Stimulated activated CD8-positive, alpha-beta memory T cell treated with anti-CD3 and anti-CD28 coated beads, Interleukin-15, amount 100 ng/mL, for 1 hour (primary cell): ENCODE measurements around the gene THSD7B.
"Not testable (repeated sequence)": the region's sequence is repeated elsewhere in the genome, so short reads cannot be mapped to it uniquely, and the experiment has no call there.

Experiments
- DNase-seq: peaks from one replicate; pipeline ENCODE4 v3.0.0-alpha.2; 2020; ENCODE audit warnings: low read depth

Gene THSD7B

GRCh38 chr2:137039482-137040152 lies 274.3 kb downstream of the THSD7B start:
- DNase-seq = no peak

GRCh38 chr2:137047369-137047768 lies 282.0 kb downstream of the THSD7B start:
- no peak for DNase-seq

- no peak for DNase-seq
Observed at GRCh38 chr2:137048455-137048854, 283.1 kb downstream of the THSD7B start.

- no peak for DNase-seq
Observed at GRCh38 chr2:137049518-137049917, 284.2 kb downstream of the THSD7B start.

GRCh38 chr2:137050949-137051348 lies 285.6 kb downstream of the THSD7B start:
- no peak for DNase-seq

GRCh38 chr2:137051778-137052398 lies 286.5 kb downstream of the THSD7B start:
- DNase-seq = no peak

GRCh38 chr2:137056704-137057103 lies 291.4 kb downstream of the THSD7B start:
- DNase-seq = no peak

GRCh38 chr2:137076111-137076765 lies 310.9 kb downstream of the THSD7B start:
- not testable (repeated sequence) for DNase-seq

GRCh38 chr2:137091704-137092103 lies 326.4 kb downstream of the THSD7B start:
- no peak for DNase-seq

- no peak for DNase-seq
Observed at GRCh38 chr2:137093116-137093515, 327.8 kb downstream of the THSD7B start.

- DNase-seq = no peak
Observed at GRCh38 chr2:137096187-137096586, 330.8 kb downstream of the THSD7B start.

GRCh38 chr2:137096693-137097092 lies 331.3 kb downstream of the THSD7B start:
- no peak for DNase-seq

GRCh38 chr2:137101814-137102213 lies 336.5 kb downstream of the THSD7B start:
- DNase-seq = not testable (repeated sequence)

- no peak for DNase-seq
Observed at GRCh38 chr2:137107904-137108303, 342.6 kb downstream of the THSD7B start.

GRCh38 chr2:137111896-137112295 lies 346.6 kb downstream of the THSD7B start:
- no peak for DNase-seq

GRCh38 chr2:137115081-137115794 lies 349.9 kb downstream of the THSD7B start:
- no peak for DNase-seq

GRCh38 chr2:137115795-137116089 lies 350.4 kb downstream of the THSD7B start:
- no peak for DNase-seq

- no peak for DNase-seq
Observed at GRCh38 chr2:137117385-137117784, 352.0 kb downstream of the THSD7B start.

GRCh38 chr2:137118140-137118539 lies 352.8 kb downstream of the THSD7B start:
- no peak for DNase-seq

- no peak for DNase-seq
Observed at GRCh38 chr2:137123226-137123625, 357.9 kb downstream of the THSD7B start.

GRCh38 chr2:137133225-137133624 lies 367.9 kb downstream of the THSD7B start:
- no peak for DNase-seq

GRCh38 chr2:137138263-137138662 lies 372.9 kb downstream of the THSD7B start:
- no peak for DNase-seq

GRCh38 chr2:137151731-137152130 lies 386.4 kb downstream of the THSD7B start:
- no peak for DNase-seq
